K562 (cell line): ENCODE data around the gene SPATA6. TPM values are rescaled to one million over a fixed set of nuclear protein-coding genes. Genes with fewer than 3 reads are reported as not detected.

ENCODE experiments used
- CBX2 ChIP-seq: fragments of 200-600 bp; sonication (generic); IDR thresholded peaks from one replicate; pipeline ENCODE4 v1.6.1; 2012; ENCODE audit warnings: mild to moderate bottlenecking, low read length, inconsistent platforms; ENCODE audit not compliant: insufficient read depth, poor library complexity, severe bottlenecking
- KLF10 ChIP-seq: fragments of 250-450 bp; sonication (Bioruptor Pico); IDR thresholded peaks from 2 replicates; pipeline ENCODE4 v1.6.1; 2021; ENCODE audit warnings: matching md5 sums
- PREB ChIP-seq: sonication (generic); formaldehyde crosslinking; IDR thresholded peaks from 2 replicates; pipeline ENCODE4 v1.8.1; 2023; ENCODE audit warnings: mild to moderate bottlenecking, missing genetic modification reagents
- RCOR1 ChIP-seq, 2 experiments: IDR thresholded peaks; 2 replicates each; pipeline ENCODE4 v1.6.1; 2012; ENCODE audit warnings: low read depth in 2 of 2, low read length in 2 of 2, borderline replicate concordance in 1 of 2, improper control_type of control experiment in 1 of 2
- ZBTB40 ChIP-seq, 2 experiments: fragments of 450-650 bp in 1 of 2; sonication (generic) in 1 of 2; formaldehyde crosslinking in 1 of 2; IDR thresholded peaks; 2 replicates each; pipeline versions ENCODE4 v1.7.1 to v1.9.0; 2016 to 2022; ENCODE audit warnings: inconsistent platforms in 1 of 2, mild to moderate bottlenecking in 1 of 2, missing genetic modification reagents in 1 of 2
- ZNF280A ChIP-seq: fragments of 450-650 bp; IDR thresholded peaks from 2 replicates; pipeline ENCODE4 v1.6.1; 2018; ENCODE audit warnings: mild to moderate bottlenecking, low read depth; ENCODE audit not compliant: partially characterized antibody
- polyA plus RNA-seq, 8 experiments: library from polyadenylated mRNA; depleted of rRNA in 4 of 8; stranded (reverse) in 5 of 8; unstranded in 3 of 8; fragments of >200 nt; fragmentation: Nextera tagmentation in 2 of 8; fragmentation: Illumina TruSeq in 1 of 8; extraction: Ambion mirVana in 2 of 8; extraction: Trizol in 1 of 8; gene quantifications; 2 replicates each; pipeline versions ENCODE4 v1.2.1 to v1.2.3, GENCODE V29; 2011 to 2014; ENCODE audit warnings: inconsistent platforms in 1 of 8, missing spikeins in 1 of 8
- total RNA-seq, 7 experiments: library from RNA; depleted of rRNA in 6 of 7; stranded (reverse); fragments of >200 nt in 6 of 7; fragmentation: Illumina TruSeq in 2 of 7; extraction: Trizol in 2 of 7; gene quantifications; 2 replicates each; pipeline versions ENCODE4 v1.2.1 to v1.2.3, GENCODE V29; 2011 to 2021; ENCODE audit warnings: low replicate concordance in 1 of 7

The SPATA6 gene
- total and polyA plus RNA-seq, 9 of the 15 experiments (the other 6 are each of a cell fraction or from before 2014, with no cell fraction given) = 0.01 to 0.91 (median 0.18) TPM

- TF ChIP-seq ZNF280A (no peak), CBX2 (no peak), KLF10 (CRISPR knock-in tag) (no peak), ZBTB40 (IDR thresholded peaks at IDR 0.05) (no peak), ZBTB40 (CRISPR knock-in tag; IDR thresholded peaks at IDR 0.05) (no peak), PREB (CRISPR knock-in tag) (no peak), RCOR1 (IDR thresholded peaks at IDR 0.05; ENCODE audit: borderline replicate concordance in 1 of 2, low read depth in 2 of 2, low read length in 2 of 2) (no peak)
Measured at GRCh38 chr1:48488721-48489120, 16.7 kb upstream of the SPATA6 start (continued).
